ENCODE data around the gene ALPI. TPM values are rescaled to one million over a fixed set of nuclear protein-coding genes. Genes with fewer than 3 reads are reported as not detected.

The ALPI gene
- total and polyA plus RNA-seq, 10 donors = not detected

DNA sequence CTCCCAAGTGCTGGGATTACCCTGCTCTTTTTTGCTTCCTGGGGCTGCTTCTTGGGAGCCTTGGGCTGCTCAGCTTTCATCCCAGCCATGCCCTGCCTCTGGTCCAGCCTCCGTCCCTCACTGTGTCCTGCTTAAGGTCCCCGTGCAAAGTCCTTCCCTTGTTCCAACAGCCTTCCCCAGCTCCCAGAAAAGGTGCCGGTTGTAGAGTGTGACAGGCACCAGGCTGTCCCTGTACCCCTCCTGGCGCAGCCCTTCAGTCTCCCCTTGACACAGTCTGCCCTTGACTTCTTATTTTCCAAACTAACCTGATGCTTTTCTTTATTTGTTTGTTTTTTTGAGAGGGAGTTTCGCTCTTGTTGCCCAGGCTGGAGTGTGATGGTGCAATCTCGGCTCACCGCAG is 20.1 kb upstream of the ALPI start:
- no peaks in the 10 kb centered on the region for H3K36me3 ChIP-seq
- H3K9me3 ChIP-seq = no peaks in the 10 kb centered on the region
- H3K4me1 ChIP-seq = peaks cover 0 to 12% (median 2%) of the 10 kb centered on the region in 6 donors
- DNase-seq = no peak
- H3K27ac ChIP-seq = no peak overlapping the region
- TF ChIP-seq POLR2A (IDR thresholded peaks at IDR 0.05) (no peak), POLR2AphosphoS5 (IDR thresholded peaks at IDR 0.05) (no peak)
- TF ChIP-seq, protein P1, sequence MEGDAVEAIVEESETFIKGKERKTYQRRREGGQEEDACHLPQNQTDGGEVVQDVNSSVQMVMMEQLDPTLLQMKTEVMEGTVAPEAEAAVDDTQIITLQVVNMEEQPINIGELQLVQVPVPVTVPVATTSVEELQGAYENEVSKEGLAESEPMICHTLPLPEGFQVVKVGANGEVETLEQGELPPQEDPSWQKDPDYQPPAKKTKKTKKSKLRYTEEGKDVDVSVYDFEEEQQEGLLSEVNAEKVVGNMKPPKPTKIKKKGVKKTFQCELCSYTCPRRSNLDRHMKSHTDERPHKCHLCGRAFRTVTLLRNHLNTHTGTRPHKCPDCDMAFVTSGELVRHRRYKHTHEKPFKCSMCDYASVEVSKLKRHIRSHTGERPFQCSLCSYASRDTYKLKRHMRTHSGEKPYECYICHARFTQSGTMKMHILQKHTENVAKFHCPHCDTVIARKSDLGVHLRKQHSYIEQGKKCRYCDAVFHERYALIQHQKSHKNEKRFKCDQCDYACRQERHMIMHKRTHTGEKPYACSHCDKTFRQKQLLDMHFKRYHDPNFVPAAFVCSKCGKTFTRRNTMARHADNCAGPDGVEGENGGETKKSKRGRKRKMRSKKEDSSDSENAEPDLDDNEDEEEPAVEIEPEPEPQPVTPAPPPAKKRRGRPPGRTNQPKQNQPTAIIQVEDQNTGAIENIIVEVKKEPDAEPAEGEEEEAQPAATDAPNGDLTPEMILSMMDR (IDR thresholded peaks at IDR 0.05 in 8 of 11, conservative IDR thresholded peaks at IDR 0.05 in 3 of 11) = no peak
- intact Hi-C loops (cut with DNase I; ENCODE audit: low total_unique reads) = loop anchor here (5.0 kb wide), 1 partner anchor 529 kb away; no protein-coding TSS in a partner anchor
- no peak overlapping the region for H3K4me3 ChIP-seq
- WGBS, 5 donors = 84 to 93% (median 88%) methylated on average over 7 of the region's 7 CpGs
- H3K27me3 ChIP-seq (replicated peaks in 1 of 7) = peaks cover 0 to 11% (median 0%) of the 10 kb centered on the region in 7 donors

DNA sequence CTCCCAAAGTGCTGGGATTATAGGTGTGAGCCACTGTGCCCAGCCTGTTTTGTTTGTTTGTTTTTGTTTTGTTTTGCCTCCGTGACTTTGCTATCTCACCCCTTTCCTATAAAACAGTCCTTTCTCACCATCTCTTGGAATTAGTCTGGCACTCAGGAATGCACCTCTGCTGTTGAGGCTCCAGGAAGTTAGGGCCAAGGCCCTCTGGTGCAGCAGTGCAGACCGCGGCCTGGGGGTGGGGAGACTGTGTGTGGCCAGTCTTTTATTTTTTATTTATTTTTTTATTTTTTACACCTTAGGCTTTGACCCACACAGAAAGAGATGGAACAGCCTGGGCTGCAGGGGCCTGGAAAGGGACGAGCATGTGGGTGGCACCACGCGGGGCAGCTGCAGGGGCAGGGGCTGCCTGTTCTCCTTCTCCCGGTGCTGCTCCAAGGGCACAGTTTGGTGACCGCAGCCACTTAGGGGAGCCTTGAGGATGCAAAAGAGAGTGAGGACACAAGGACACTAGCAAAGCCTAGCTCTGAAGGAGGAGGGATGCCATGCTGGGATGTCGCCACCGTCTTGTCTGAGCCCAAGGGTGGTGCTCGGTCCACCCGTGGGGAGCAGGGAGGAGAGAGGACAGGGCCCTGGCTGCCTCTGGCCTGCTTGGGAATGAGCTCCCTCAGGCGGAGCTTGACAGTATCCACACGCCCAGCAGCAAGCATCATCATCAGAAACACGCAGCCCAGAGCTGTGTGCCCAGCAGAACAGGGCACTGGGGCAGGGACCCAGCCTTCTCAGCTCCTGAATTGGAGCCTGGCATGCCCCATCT is 19.4 kb upstream of the ALPI start:
- WGBS, 5 donors = 80 to 93% (median 88%) methylated on average over 15 of the region's 15 CpGs
- TF ChIP-seq POLR2A (IDR thresholded peaks at IDR 0.05) (no peak), POLR2AphosphoS5 (IDR thresholded peaks at IDR 0.05) (no peak)
- TF ChIP-seq, protein P1 (IDR thresholded peaks at IDR 0.05 in 8 of 11, conservative IDR thresholded peaks at IDR 0.05 in 3 of 11) = no peak
- H3K9me3 ChIP-seq = no peaks in the 10 kb centered on the region
- no peaks in the 10 kb centered on the region for H3K36me3 ChIP-seq
- H3K27ac ChIP-seq = no peak overlapping the region
- peaks cover 0 to 13% (median 2%) of the 10 kb centered on the region in 6 donors for H3K4me1 ChIP-seq
- H3K4me3 ChIP-seq = no peak overlapping the region
- intact Hi-C loops (cut with DNase I; ENCODE audit: low total_unique reads) = loop anchor here (5.0 kb wide), 1 partner anchor 529 kb away; no protein-coding TSS in a partner anchor
- DNase-seq = peak; percentile 64
- peaks cover 0 to 19% (median 0%) of the 10 kb centered on the region in 7 donors for H3K27me3 ChIP-seq (replicated peaks in 1 of 7)

DNA sequence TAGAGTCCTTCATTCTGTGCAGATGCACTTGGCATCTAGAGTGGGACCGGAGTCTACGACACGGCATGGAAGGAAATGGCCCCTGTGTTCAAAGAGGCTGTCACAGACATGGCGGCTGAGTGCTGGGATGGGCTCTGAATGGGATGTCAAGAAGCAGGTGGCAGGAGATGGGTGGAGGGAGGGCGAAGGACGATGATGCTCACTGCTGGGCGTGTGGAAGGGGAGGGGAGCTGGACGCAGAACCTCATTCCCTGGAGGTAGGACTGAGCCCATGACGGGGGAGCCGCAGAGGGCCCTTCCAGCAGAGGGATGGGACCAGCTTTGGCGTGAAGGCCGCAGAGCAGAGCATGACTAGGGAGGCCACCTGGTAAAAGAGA is 18.8 kb upstream of the ALPI start:
- H3K27me3 ChIP-seq (replicated peaks in 1 of 7) = peaks cover 0 to 19% (median 0%) of the 10 kb centered on the region in 7 donors
- no peak overlapping the region for H3K27ac ChIP-seq
- no peaks in the 10 kb centered on the region for H3K36me3 ChIP-seq
- TF ChIP-seq POLR2AphosphoS5 (IDR thresholded peaks at IDR 0.05) = no peak
- TF ChIP-seq, protein P1 (IDR thresholded peaks at IDR 0.05 in 8 of 11, conservative IDR thresholded peaks at IDR 0.05 in 3 of 11) = no peak
- TF ChIP-seq POLR2A (IDR thresholded peaks at IDR 0.05) = no peak
- WGBS, 5 donors = 85 to 91% (median 85%) methylated on average over 12 of the region's 12 CpGs
- intact Hi-C loops (cut with DNase I; ENCODE audit: low total_unique reads) = loop anchor here (5.0 kb wide), 1 partner anchor 530 kb away; no protein-coding TSS in a partner anchor
- H3K4me1 ChIP-seq = peaks cover 0 to 13% (median 2%) of the 10 kb centered on the region in 6 donors
- DNase-seq = peak; percentile 49
- no peak overlapping the region for H3K4me3 ChIP-seq
- H3K9me3 ChIP-seq = no peaks in the 10 kb centered on the region

DNA sequence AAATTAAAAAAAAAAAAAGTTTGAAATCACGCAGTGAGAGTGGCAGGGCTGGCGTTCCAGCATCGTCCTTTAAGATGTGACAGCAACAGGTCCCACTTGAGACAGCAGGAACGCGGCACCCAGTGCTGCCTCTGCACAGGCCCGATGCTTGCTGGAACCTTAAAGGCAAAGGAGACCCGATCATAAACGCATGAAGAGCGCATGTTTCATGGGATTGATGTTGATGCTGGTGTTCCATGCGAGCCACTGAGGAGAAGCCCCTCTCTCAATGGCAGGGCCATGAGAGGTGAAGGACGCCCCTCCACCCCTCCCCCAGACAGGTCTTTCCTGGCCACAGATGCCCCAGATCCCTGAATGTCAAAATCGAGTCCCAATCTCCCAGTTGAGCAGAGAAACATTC is 17.9 kb upstream of the ALPI start:
- intact Hi-C loops (cut with DNase I; ENCODE audit: low total_unique reads) = loop anchor here (5.0 kb wide), 1 partner anchor 531 kb away; no protein-coding TSS in a partner anchor
- TF ChIP-seq POLR2AphosphoS5 (IDR thresholded peaks at IDR 0.05) = no peak
- WGBS, 5 donors = 80 to 86% (median 85%) methylated on average over 12 of the region's 12 CpGs

More for the DNA sequence above, 17.9 kb upstream of the ALPI start:
- H3K27me3 ChIP-seq (replicated peaks in 1 of 7) = peaks cover 0 to 19% (median 0%) of the 10 kb centered on the region in 7 donors
- H3K27ac ChIP-seq = no peak overlapping the region
- H3K9me3 ChIP-seq = no peaks in the 10 kb centered on the region
- peaks cover 0 to 13% (median 2%) of the 10 kb centered on the region in 6 donors for H3K4me1 ChIP-seq
- H3K4me3 ChIP-seq = no peak overlapping the region
- no peaks in the 10 kb centered on the region for H3K36me3 ChIP-seq
- no peak for DNase-seq
